Choroid plexus epithelial cell (primary cell): ENCODE measurements around the gene BACE2.
A peak's percentile ranks its signal among the peaks of the same experiment; 100 is the strongest.
"Not testable (repeated sequence)": the region's sequence is repeated elsewhere in the genome, so short reads cannot be mapped to it uniquely, and the experiment has no call there.

Experiments used
- DNase-seq: peaks from one replicate; pipeline ENCODE4 v3.0.0-alpha.2; 2010; ENCODE audit warnings: low read depth
- H3K4me3 ChIP-seq: 2 replicates; pipeline ENCODE4 v1.5.1; 2011; ENCODE audit warnings: low read depth, mild to moderate bottlenecking, control low read depth, low read length, moderate library complexity
- TF ChIP-seq, protein P1 (sequence below): conservative IDR thresholded peaks from 2 replicates; pipeline ENCODE4 v1.5.1; 2011; ENCODE audit warnings: low read depth, mild to moderate bottlenecking, control low read depth, inconsistent platforms, low read length, moderate library complexity

BACE2 gene

DNA sequence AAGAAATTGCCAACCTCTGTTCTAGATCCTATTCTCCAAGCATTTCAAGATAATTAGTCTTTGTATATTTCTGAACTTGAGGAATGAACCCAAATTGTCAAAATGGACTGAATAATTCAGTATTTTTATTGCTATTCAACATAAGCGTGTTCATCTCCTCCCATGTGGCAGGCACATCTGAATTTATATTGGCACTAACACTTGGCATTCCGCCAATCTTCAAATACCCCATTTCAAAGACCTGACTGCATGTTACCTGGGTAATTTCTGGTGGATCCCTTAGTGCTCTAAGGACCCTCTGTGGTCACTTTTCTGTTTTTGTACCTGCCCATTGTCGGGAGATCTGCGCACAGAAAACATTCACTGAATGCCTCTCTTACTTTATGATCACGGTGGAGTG, 66.6 kb downstream of the BACE2 start:
- TF ChIP-seq, protein P1, sequence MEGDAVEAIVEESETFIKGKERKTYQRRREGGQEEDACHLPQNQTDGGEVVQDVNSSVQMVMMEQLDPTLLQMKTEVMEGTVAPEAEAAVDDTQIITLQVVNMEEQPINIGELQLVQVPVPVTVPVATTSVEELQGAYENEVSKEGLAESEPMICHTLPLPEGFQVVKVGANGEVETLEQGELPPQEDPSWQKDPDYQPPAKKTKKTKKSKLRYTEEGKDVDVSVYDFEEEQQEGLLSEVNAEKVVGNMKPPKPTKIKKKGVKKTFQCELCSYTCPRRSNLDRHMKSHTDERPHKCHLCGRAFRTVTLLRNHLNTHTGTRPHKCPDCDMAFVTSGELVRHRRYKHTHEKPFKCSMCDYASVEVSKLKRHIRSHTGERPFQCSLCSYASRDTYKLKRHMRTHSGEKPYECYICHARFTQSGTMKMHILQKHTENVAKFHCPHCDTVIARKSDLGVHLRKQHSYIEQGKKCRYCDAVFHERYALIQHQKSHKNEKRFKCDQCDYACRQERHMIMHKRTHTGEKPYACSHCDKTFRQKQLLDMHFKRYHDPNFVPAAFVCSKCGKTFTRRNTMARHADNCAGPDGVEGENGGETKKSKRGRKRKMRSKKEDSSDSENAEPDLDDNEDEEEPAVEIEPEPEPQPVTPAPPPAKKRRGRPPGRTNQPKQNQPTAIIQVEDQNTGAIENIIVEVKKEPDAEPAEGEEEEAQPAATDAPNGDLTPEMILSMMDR: no peak
- no peak overlapping the region for H3K4me3 ChIP-seq
- no peak for DNase-seq

GRCh38 chr21:41235201-41235600, 67.2 kb downstream of the BACE2 start:
- TF ChIP-seq, protein P1: no peak
- H3K4me3 ChIP-seq: no peak overlapping the region
- no peak for DNase-seq

DNA sequence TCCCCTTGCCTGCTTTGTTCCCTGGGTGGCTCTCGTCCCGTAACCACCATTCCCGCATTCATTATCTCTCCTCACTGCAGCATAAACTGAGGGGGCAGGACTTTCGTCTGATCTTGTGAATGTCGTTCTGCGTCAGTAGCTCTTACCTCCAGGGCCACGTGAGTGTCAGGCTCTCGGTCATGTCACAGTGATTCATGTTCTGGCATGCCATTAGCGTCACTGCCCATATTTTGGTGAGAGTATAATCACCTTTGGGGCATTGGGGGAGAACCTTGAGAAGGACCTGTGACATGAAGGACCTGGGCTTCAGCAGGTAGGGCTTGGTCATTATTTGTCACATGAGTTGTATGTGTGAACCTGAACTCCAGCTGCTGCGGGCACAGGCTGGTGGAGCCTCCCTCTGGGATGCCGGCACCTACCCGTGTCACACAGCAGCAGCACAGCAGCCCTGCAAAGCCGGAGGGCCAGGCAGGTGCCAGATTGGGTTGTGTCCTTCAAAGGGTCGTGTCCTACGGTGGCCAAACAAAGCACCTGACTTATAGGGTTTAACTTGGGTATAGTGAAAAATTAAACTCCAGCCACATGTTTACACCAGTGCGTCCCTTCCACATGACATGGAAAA, 68.5 kb downstream of the BACE2 start:
- TF ChIP-seq, protein P1: no peak
- no peak overlapping the region for H3K4me3 ChIP-seq

DNA sequence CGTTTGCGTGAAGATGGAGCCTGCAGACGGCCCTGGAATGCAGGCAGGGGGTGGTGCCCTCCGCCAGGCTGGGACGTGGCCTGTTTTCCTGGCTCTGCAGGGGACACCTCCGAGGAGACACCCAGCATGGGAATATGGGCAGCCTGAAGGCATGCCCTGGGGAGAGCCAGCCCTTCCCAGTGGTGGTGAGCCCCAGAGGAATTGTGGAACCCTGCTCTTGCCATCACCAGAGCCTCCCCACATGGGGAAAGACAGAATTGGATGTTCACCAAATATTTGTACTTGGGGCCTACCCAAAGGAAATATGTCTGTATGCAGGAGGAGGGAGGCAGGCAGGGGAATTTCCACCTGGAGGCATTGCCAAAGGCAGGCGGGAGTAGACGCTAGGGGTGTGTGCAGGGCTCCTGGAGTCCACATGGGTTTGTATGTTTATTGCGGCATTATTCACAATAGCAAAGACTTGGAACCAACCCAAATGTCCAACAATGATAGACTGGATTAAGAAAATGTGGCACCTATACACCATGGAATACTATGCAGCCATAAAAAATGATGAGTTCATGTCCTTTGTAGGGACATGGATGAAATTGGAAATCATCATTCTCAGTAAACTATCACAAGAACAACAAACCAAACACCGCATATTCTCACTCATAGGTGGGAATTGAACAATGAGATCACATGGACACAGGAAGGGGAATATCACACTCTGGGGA, 70.3 kb downstream of the BACE2 start:
- peak; percentile 51 for DNase-seq
- not testable (repeated sequence) for H3K4me3 ChIP-seq

More for the DNA sequence above, 68.5 kb downstream of the BACE2 start:
- DNase-seq: no peak

DNA sequence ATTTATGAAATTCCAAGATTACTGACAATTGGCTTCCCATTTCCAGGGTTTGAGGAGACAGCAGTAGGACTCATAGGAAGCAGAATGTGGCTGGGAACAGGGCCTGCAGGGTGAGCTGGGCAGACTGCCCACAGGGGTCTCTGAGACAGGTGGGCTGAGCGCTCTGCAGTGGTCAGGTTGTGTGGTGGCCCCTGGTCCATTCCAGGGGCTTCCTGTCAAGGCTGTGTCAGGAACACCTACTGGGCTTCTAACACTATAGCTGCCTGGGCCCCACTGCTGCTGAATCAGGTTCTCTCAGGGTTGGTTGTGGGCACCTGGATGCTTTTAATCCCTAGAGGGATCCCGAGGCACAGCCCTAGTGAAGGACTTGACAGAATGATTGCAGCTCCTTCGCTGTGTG, 72.1 kb downstream of the BACE2 start:
- H3K4me3 ChIP-seq: no peak overlapping the region
- no peak for DNase-seq
- TF ChIP-seq, protein P1: no peak

DNA sequence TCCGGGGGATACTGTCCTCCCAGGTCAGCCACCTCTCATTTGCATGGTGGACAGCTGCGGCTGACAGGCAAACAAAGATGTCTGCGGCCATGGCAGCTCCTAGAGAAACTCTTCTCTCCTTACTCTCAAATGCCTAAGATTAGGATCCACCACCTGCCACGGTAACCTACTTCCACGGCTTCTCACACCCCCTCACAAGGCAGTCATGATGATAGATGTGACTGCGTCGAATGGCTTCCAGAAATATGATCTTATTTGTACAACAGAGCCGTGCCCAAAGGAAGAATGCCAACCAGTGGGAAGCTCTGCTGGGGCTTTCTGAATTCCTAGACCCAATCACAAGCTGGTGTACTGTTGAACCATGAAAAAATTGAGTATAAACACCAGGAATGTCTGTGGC, 73.4 kb downstream of the BACE2 start:
- no peak for DNase-seq
- H3K4me3 ChIP-seq: no peak overlapping the region
- TF ChIP-seq, protein P1: no peak

DNA sequence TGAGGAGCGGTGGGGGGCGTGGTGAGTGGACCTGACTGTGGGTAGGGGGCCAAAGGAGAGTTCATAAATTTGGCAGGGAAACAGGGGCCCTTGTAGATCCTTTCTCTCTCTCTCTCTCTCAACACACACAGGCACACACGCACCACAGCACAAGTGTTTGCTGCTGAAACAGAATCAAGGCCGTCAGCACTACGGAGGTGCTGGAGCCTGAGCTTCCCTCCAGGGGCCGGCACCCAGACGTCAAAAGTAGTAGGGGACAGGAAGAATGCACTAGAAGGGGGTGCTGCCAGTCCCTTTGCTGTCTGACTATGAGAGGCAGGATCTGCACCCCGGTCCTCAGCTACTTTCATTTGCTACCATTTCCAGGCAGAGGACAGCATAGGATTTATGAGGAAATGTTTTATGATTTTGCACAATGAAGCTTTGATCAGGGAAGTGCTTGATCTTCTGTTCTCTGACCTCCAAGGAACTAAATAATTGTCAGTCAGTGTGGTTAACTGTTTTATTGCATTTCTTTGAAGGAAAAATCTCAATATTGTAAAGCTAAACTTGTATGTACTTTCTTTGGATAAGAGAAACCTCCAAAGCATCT, 74.4 kb downstream of the BACE2 start:
- DNase-seq: no peak
- no peak overlapping the region for H3K4me3 ChIP-seq
- TF ChIP-seq, protein P1: no peak
